NOMO-1 treated with dmso at 0.1 percent for 144 hours (cell line): ENCODE measurements around the gene THSD7B.
"Not testable (repeated sequence)": the region's sequence is repeated elsewhere in the genome, so short reads cannot be mapped to it uniquely, and the experiment has no call there.

Experiments used
- DNase-seq: peaks from one replicate; lab custom pipeline; 2025; ENCODE audit not compliant: unreplicated experiment; lab: John Stamatoyannopoulos, UW

THSD7B gene

DNA sequence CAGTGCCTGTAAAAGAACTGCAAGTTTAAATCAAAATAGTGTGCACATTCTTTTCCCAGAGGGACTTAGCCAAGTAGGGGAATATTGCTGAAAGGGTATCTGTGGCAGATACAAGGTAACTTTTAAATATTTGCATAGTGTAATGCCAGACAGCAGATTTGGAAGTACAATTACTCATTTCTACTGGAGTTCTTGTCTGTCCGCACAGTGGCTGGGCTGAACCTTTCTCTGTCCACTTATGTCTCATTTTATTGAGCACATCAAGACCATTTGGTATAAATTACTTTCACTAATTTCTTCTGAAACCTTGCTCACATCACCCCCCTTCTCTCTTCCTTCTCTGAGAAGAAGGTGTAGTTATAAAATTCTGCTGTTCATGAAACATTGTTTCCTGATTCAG is 271.3 kb downstream of the THSD7B start:
- no peak for DNase-seq

DNA sequence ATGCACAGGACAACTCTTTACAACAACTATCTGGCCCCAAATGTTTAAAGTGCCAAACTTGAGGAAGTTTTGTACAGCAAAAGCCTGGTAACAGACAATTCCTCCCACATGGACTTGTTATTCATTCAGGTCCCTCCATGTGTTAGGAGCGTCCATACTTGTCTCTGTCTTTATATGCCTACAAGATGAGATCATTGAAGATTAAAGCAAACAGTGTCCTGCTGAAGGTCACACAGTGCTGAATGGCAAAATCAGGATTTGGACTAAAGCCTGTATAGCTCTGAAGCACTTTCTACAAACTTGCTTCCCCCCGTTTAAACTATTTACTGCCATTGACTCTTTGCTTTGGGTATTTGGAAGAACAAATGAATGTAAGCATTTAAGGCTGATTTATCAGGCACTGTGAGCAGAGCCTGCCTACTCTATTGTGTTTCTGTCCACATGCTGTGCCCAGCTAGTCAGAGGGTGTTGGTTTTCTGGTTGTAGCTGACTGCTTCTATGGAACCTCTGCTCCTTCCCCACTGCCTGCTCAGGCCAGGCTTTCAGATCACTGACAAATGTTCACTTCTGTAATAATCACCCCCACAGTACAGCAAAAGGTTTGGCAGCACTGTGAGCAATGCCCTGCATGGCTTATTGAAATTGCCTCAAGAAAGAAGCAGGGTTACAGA is 274.3 kb downstream of the THSD7B start:
- no peak for DNase-seq

DNA sequence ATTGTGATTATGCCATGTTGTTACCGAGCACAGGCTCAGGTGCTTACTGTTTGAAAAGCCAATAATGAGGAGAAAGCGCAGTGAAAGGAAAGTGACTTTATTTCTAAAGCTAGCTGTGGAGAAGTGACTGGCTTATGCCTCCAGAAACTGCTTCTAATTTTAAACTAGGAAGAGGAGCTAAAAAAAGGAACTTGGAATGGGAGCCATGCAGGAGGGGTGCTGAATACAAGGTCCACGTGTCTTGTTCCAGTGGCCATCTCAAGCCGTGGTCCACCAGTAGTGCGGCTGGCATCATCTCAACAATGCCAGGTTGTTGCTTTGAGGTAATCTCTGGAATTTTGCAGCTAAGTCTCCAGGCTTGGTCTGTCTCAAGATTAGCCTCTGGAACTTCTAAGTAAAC is 282.0 kb downstream of the THSD7B start:
- no peak for DNase-seq

DNA sequence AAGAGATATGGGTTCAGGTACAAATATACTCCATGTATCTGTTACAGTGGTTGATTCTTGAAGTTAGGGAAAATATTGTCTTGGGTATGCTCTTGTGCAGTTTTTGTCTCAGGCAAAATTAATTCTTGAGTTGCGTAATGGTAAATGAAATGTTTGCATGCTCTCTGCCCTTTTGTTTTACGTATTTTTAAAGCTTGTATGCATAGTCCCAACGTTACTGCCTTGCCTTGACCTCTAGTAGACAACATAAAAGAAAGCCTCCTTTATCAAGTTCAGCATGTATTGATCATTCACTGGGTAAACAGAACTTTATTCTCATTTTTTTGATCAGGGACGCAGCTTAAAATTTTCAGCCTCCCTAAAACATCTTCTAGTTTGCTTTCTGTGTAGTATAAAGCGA is 283.1 kb downstream of the THSD7B start:
- no peak for DNase-seq

DNA sequence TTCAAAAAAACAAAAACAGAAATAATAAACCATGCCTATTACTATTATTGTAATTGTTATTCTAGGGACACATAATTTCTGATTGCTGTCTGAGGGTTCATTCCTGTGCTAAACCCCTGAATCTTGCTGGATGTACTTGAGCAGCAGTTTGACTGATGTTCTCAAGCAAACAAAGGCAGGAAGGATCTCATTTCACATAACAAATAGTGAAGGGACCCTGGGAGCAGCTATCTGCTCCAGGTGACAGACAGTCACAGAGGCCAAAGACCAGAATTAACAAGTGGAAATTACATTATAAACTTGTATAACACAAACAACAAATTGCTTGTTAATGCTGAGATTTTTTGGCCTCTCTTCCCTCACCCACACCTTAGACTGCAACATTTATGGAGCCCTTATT is 284.2 kb downstream of the THSD7B start:
- no peak for DNase-seq

DNA sequence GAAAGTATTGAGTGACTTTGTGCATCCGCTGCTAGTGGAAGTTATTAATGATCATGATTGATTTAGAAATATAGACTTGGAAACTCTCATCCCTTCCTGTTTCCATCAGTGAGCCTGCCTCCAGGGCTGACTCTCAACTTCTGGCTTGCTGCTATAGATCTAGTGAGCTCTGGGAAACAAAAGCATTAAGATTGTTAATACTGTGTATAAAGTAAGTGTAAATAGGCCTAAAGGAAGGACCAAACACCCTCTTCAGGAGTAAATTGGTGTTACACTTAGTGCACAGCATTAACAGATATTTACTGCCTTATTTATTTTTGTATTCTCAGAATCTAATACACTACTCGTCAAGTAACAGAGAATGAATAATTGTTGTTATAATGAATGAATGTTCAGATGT is 285.6 kb downstream of the THSD7B start:
- DNase-seq = no peak

DNA sequence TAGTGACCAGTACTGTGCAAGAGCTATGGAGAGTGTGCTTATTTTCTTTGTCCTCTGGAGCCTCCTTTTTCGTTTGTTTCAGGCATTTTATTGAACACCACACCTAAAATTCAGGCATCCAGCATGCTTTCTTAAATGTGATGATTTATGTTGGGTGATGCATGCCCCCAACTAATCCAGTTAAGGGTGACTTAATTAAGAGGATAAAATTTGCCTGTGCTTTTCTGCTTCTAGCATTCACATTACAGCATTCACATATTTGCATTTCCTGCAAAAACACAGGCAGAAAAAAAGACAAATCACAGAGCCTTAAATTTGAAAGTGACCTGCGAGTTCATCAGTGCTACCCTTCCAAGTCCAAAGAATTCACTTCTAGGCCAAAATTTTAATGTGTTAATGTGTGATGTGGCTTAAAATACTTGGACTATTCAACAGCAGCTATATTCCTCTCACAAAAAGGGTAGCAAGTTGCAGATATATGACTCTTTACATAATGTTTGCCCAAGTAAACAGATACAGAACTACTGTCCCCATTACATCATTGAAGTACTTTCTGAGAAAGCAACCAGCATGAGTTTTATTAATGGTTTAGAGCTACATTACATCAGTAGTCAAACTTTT is 286.5 kb downstream of the THSD7B start:
- DNase-seq = no peak

DNA sequence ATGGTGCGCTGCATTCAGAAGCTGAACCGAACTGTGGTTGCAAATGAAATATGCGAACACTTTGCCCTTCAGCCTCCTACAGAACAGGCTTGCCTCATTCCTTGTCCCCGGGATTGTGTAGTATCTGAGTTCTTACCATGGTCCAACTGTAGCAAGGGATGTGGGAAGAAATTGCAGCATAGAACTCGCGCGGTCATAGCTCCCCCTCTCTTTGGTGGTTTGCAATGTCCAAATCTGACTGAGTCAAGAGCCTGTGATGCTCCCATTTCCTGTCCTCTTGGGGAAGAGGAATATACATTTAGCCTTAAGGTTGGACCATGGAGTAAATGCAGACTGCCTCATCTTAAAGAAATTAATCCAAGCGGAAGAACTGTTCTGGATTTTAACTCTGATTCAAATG is 291.4 kb downstream of the THSD7B start:
- DNase-seq = no peak

DNA sequence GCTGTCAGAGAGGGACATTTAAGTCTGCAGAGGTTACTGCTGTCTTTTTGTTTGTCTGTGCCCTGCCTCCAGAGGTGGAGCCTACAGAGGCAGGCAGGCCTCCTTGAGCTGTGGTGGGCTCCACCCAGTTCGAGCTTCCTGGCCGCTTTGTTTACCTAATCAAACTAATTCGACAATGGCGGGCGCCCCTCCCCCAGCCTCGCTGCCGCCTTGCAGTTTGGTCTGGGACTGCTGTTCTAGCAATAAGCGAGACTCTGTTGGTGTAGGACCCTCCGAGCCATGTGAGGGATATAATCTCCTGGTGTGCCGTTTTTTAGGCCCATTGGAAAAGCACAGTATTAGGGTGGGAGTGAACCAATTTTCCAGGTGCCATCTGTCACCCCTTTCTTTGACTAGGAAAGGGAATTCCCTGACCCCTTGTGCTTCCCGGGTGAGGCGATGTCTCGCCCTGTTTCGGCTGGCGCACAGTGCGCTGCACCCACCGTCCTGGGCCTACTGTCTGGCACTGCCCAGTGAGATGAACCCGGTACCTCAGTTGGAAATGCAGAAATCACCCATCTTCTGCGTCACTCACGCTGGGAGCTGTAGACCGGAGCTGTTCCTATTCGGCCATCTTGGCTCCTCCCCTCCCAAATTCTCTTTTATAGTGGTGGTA is 310.9 kb downstream of the THSD7B start:
- not testable (repeated sequence) for DNase-seq

DNA sequence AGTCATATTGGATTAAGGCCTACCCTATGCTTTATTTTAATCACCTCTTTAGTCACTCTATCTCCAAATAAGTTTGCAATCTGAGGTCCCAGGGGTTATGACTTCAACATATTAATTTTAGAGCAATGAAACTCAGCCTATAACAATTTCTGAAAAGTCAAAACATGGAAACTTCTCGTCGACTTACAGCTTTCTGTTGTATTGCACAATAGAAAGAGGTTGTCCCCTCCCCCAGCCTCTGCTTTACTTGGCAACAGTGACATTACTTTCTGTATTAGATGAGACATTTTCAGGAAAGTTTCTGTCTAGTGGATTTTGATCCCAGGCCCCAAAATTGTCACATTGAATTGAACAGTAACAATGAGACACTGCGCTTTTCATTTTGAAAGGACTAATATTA is 326.4 kb downstream of the THSD7B start:
- no peak for DNase-seq

DNA sequence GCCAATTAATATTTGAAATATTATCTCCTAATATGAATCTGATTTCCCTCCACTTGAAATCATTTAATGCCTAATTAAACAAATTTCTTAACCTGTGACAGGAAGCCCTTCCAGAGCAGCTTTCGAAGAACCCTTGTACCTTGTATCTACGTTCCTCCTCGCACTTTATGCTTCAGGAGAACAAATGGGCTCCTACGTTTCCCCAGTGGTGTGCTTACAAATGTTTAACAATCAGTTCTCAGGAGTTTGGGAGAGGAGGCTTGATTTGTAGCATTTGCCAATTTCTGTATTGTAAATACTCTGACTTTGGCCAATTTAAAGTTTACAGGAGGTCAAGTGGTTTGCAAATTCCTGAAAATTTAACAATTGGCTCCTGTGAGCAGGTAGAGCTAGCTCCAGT is 327.8 kb downstream of the THSD7B start:
- DNase-seq = no peak

DNA sequence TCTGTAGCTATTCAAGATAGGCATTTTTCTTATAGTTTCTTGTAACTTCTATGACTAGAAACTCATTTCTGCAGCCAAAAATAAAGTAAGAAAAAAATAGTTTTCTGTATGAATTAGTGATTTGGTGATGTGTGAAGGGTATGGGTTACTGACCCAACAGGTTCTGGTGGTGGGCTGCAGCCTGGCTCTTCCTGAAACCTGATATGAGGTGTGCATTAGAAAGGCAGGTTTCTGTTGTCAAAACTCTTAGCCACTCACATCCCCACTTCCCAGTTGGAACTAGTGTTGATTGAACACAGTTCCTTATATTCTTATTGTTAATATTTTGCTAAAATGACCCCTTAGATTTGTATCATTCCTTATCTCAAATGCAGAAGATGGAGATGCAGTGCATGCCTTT is 330.8 kb downstream of the THSD7B start:
- no peak for DNase-seq

DNA sequence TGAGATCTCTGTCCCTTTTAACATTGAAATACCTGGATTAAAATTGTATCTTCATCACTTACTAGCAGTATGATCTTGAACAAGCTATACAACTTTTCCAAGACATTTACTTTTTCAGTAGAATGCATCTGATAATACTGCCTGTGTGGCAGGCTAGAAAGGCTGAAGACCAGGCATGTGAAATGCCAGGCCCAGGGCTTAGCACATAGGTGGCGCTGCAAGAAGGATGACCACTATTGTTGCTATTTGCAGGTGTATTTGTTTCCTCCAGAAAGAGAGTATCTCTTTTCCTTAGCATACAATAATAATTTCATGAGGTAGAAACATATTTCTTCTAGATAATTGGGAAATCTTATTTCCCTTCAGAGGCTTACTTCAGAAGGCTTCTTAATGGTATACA is 331.3 kb downstream of the THSD7B start:
- DNase-seq = no peak

DNA sequence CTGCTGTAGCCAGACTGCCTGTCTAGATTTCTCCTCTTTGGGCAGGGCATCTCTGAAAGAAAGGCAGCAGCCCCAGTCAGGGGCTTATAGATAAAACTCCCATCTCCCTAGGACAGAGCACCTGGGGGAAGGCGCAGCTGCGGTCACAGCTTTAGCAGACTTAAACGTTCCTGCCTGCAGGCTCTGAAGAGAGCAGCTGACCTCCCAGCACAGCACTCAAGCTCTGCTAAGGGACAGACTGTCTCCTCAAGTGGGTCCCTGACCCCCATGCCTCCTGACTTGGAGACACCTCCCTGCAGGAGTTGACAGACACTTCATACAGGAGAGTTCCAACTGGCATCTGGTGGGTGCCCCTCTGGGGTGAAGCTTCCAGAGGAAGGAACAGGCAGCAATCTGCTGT is 336.5 kb downstream of the THSD7B start:
- not testable (repeated sequence) for DNase-seq

DNA sequence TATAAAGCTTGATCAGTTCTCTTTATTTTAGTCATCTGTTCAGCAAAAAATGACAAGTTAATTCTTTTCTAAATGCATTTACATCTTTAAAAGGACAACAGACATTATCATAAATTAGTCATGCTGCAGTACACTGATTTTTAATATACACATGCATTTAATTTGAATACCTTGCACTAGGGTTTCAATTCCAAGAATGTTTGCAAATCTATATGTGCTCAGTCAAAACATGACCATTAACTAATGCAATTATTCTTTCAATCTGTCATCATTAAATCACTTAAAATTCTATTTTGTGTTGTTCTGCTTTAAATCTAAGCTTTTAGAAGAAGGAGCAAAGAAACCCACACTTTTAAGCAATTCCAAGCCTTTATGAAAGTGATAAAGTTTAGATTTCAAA is 342.6 kb downstream of the THSD7B start:
- DNase-seq = no peak

DNA sequence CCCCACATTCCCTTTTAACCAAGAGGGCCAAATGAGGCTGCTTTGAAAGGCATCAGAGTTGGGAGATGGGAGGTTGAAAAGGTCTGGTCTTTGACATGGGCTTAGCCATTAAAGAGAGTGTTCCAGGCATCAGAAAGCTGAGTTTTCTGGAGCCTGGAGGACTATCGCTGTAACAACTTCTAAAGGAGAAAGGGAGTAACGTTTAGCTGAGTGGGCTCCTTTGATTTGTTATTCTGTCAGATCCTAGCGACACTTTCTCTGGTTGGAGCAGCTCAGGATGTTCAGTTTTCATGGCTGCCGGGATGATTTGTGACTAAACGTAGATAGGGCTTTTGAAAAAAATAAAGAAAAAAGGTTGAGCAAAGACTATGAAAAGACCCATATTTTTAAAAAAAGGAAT is 346.6 kb downstream of the THSD7B start:
- DNase-seq = no peak

DNA sequence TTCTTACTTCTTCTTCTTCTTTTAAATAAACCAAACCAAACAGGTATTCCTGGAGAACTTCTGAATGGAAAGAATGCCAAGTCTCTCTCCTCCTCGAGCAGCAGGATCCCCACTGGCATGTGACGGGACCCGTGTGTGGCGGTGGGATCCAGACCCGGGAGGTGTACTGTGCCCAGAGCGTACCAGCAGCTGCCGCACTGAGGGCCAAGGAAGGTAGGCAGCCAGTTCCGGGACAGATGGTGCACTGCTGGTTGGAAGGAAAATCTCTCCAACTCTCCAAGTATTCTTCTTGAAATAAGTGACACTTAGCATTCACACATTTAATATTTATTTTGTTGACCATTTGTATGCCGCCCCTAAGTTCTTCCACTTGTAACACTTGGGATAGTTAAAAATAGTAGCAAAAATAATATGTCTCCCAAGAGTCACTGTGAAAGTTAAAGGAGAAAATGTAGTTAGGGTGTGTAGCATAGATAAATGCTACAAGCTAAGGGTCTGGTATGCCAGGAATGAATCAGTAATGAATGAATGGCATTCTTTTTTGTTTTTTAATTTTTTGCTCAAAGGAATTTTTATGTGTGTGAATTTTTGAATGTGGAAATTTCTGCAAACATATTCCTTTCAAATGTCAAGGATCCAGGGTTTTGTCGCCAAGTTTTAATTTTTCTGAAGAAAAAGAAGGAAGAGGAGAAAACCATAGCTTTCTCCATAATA is 349.9 kb downstream of the THSD7B start:
- no peak for DNase-seq

DNA sequence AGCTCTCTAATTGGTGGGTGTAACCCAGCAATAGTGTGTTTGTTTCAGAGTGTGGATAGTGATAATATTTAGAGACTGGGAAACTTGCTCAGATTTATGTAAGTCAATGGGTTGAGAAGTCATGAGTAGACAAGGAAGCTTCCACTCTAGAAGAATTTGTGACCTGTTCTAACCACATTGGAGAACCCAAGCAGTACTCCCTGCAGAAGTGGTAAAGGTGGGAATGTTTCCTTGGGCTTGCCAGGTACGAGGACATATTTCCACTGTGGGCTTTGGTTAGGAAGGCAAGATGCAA is 350.4 kb downstream of the THSD7B start:
- no peak for DNase-seq

DNA sequence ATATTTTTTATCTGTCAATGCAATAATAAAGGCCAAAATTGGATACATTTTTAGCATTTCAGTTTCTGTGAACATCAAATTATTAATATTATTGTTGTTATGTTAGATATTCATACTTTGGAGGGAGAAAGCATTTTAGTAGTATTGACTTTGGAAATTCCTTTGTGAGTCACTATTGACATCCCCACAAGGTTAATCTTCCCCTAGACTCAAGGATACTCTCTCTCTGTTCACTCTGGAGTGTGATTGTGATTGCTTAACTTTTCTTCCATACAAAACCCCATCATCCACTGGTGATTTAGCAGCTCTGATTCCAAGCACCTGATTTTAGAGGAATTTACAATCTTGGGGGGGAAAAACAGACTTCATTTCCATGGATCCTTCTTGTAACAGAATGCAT is 352.0 kb downstream of the THSD7B start:
- DNase-seq = no peak

DNA sequence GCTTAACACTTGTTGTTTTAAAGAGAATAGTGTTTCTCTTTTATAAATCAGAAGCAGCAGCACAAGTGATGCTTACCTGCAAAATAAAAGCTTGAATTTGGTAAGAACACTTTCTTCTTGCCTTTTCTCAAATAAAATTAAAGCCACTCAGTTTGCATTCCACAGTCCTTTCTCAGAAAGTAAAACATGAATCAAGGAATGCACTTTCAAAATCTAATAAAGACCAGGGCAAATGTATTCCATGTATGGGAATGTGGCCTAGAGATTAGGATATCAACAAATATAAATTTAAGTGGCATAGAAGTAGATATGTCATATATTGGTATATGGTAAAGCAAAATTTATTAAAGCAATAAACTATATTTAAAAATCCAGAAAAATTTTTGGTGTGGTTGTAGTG is 352.8 kb downstream of the THSD7B start:
- DNase-seq = no peak

DNA sequence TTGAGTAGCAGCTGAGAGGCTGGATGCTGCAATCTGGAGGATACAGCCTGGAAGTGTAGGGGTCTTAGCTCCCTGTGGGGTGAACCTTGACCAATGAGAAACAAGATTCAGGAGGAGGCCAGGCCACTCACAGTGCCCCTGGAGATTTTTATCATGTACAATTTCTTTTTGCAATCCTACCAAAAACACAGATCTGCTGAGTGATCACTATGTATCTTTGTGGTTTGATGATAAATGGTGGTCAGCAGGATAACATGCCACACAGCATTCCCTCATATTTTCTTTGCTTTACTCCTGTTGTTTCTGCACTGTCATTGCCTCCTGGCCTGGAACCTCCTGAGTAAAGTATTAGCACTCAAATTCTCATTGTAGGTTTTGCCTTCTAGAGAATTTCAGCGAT is 357.9 kb downstream of the THSD7B start:
- DNase-seq = no peak

DNA sequence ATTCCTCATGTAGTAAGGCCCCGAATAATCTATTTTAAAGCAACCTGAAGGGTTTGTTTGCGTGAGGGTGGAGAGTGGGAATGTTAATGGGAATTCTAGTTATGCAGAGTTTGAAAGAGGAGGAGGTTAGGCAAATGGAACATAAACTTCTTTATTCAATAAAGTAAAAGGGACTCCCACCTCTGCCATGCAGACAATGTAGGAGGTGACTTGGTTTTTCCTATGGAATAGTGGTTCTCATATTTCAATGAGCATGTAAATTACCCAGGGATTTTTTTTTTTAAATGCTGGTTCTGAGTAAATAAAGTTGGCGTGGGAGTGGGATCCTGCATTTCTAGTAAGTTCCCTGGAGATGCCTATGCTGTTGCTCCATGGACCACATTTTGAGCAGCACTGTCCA is 367.9 kb downstream of the THSD7B start:
- no peak for DNase-seq
